HG03558 (cell line): Measurements from ENCODE around the gene VAX1.
"Not testable (repeated sequence)": the region's sequence is repeated elsewhere in the genome, so short reads cannot be mapped to it uniquely, and the experiment has no call there.

Experiments used
- ATAC-seq: cut with Tn5 transposase; IDR thresholded peaks from one replicate; pipeline ENCODE4 v1.9.1; 2021; ENCODE audit warnings: moderate number of reproducible peaks; ENCODE audit not compliant: unreplicated experiment; ENCODE audit errors: extremely low read depth

VAX1 gene

DNA sequence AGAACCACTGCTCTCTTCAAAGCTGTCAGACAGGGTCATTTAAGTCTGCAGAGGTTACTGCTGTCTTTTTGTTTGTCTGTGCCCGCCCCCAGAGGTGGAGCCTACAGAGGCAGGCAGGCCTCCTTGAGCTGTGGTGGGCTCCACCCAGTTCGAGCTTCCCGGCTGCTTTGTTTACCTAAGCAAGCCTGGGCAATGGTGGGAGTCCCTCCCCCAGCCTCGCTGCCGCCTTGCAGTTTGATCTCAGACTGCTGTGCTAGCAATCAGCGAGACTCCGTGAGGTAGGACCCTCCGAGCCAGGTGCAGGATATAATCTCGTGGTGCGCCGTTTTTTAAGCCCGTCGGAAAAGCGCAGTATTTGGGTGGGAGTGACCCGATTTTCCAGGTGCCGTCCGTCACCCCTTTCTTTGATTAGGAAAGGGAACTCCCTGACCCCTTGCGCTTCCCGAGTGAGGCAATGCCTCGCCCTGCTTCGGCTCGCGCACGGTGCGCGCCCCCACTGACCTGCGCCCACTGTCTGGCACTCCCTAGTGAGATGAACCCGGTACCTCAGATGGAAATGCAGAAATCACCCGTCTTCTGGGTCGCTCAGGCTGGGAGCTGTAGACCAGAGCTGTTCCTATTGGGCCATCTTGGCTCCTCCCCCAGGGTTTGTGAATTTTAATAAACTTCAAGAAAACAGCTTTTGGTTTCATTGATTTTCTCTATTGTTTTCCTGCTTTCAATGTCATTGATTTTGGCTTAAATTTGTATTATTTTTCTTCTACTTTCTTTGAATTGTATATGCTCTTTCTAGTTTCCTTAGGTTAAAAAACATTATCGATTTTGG is 53.4 kb downstream of the VAX1 start:
- ATAC-seq: not testable (repeated sequence)
